ENCODE data around the gene BSDC1.

- TF ChIP-seq SUZ12 (IDR thresholded peaks at IDR 0.05) (no peak), FOXM1 (IDR thresholded peaks at IDR 0.05; ENCODE audit: borderline replicate concordance) (no peak), FOXK2 (IDR thresholded peaks at IDR 0.05) (no peak)
These were observed 53.0 kb downstream of the BSDC1 start for GRCh38 chr1:32341186-32341757.

Data from HEK293T (cell line).